DMS53 treated with DMSO at 0.1 percent for 48 hours (cell line): Measurements from ENCODE around the gene CTBP1.

ENCODE experiments used
- DNase-seq: peaks from one replicate; lab custom pipeline; 2025; ENCODE audit not compliant: unreplicated experiment; lab: John Stamatoyannopoulos, UW

The CTBP1 gene

DNA sequence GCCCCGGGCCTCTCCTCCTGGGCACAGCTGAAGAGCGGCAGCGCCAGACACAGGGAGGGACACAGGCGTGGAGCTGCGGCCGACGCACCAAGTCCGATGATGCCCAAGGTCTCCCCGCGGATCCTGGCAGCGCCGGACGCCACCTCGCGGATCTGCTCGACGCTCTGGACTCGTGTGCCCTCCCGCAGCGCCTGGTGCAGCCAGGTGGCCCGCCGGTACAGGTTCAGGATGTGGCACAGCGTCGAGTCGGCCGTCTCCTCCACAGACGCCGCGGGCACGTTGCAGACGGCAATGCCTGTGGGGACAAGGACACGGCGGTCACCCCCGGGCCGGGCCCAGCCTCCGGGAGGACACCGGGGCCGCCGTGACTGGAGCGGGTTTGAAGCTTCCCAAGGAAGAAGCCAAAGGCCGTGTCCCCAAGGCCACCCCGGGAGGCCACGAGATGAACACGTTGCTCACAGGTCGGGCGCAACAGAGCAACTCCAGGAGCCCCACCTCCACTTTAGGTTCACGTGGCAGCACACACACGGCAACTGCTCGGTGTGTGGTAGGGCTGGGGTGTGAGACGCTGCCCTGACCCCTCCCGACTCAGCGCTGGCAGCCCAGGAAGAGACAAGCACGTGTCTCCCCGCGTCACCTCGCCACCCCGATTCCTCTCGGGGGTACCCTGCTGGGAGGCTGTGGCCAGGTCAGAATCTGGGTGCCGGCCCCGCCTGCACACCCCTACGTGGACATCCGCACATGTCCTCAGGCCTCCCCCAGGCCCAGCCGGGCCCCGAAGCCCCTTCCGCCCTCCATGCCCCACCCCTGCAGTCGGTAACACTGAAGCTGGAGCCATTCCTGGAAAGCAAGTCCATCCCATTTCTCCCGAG, 23.4 kb downstream of the CTBP1 start:
- DNase-seq = no peak

DNA sequence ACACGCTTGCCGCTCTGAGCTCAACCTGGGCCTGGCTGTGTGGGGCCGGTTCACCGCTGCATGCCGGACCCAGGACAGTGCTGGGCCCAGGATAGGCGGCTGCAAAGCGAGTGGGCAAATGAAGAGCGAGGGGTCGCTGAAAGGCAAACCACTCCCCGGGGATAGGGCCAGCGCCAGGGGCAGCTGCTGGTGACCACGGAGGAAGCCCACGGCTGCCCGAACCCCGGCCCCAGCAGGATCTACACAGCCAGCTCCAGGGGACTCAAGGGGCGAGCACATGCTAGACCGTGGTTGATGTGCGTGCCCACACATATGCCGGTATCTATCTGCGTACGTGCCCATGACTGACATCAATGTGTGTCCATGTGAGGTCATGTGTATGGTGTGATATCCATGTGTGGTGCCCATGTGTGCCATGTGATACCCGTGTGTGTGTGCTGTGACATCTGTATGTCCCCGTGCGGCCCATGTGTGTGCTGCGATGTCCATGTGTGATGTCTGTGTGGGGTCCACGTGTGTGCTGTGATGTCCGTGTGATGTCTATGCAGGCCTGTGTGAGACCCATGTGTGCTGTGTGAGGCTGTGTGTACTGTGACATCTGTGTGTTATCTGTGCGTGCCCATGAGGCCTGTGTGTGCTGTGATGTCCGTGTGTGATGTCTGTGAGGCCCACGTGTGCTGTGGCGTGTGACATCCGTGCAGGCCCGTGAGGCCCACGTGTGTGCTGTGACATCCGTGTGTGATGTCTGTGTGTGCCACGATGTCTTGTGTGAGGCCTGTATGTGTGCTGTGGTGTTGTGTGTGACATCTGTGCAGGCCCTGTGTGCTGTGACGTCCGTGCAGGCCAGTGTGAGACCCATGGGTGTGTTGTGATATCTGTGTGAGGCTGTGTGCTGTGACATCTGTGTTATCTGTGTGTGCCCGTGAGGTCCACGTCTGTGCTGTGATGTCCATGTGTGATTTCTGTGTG, 24.8 kb downstream of the CTBP1 start:
- DNase-seq = no peak

DNA sequence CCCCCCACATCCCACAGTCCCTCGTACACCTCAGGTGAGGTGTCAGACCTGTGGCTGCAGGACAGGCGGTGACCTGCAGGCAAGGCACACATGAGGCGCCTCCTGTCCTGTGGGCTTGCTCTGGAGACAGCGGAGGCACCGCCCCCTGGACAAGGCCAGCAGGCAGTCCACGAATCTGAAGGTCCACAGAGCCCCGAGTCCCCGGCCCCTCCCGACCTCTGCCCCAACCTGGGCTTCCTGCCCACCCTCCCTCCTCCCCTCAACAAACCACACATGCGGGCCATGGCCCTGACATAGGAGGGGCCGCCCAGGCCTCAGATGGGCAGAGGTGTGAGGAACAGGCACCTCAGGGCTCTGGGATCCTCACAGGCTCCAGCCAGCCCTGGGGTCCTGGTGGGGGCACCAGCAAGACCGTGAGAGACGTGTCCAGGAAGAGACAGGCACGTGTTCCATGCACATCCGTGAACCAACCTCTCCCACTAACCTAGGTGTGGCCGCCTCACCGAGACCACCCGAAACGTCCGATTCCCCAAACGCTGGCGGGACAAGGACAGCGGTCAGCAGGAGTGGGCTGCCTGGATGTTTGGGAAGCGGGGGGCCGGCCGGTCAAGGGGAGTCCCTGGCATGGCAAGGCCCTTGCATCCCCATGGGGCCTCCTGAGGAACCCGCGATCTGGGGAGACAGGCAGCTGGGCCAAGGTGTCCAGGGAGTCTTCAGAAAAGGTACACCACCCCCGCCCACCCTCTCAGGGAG, 25.8 kb downstream of the CTBP1 start:
- no peak for DNase-seq

DNA sequence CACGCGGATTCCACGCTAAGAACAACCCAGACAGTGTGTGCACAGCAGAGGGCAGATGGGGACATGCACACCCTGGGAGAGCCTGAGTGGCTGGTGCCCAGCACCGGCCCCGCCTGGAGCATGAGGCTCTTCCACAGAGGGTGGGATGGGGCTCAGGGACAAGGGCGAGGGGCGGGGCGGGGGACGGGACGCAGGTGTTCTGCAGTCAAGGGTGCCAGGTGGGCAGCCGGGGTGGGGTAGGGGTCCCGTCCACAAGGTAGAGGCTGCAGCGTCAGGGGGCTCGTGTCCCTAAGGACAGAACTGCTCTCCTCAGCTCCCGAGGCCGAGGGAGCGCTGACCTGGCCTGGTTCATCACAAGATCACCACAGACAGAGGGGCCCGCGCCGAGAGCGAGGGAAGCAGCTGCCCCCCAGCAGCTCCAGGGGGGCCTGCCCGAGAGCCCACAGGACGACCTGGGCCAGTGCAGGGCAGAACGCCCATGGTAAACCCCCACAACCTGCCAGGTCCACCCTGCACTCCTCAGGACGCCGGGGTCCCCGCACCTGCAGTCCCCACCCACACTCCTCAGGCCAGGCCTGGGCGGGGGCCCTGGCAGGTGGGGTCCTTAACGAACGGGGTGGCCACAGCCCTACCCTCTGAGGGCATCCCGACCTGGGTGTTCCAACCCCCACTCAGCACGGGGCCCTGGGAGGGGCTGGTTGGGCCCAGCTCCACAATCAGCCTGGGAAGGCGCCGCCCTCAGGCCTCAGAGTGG, 26.7 kb downstream of the CTBP1 start:
- DNase-seq = no peak

DNA sequence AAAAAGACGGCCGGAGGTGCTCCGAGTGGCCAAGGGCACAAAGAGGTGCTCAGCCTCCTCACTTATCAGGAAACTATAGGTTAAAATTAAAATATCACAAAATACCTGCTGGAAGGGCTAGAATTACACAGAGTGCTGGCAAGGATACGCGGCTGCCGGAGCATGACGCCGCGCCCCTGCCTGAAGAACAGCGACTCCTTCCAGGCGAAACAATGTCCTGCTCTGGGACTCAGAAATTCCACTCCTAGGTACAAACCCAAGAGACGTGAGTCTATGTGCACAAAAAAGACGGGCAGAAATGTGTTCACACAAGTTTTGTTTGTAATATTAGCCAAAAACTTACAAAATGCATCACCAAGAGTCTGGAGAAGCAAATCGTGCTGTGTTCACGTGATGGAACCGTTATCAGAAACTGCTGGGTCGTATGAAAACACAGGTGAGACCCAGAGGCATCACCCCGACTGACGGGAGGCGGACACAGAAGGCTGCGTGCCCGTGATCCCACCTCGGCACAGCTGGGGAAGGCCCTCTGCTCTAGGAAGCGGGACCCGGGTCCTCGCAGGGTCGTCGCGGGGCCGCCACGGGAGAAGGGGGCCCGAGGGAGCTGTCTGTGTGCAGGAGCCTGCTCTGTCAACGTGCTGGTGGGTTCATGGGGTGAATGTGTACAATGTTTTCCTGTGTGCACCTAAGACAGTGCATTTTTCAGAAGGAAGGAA, 27.6 kb downstream of the CTBP1 start:
- no peak for DNase-seq

DNA sequence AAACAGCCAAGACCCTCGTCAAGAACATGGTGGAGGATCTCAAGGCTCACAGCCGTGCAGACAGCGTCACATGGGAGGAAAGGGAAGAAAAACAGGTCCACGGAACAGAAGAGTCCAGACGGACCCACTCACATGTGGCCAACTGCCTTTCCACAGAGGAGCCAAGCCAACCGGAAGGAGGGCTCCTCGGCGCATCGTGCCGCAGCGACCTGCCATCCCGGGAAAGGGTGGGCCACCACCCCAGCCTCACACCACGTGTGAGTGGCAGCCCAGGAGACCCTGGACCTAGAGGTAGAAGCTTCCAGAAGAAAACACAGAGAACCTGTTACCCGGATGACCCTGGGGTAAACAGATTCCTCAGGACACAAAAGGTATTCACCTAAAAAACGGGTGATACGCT, 28.4 kb downstream of the CTBP1 start:
- DNase-seq = no peak

DNA sequence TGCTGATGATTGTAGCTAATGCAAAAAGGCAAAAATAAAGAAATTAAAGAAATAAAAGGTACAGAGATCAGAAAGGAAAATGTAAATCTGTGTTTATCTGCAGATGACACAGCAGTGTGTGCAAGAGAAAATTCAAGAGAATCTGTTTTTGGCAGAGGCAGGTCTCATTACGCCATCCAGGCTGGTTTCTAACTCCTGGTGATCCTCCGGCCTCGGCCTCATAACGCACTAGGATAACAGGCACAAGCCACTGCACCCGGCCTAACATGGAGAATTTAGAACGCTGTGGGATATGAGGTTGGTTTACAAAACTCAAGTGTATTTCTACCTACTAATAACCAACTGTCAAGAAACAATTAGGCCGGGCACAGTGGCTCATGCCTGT, 29.4 kb downstream of the CTBP1 start:
- no peak for DNase-seq

DNA sequence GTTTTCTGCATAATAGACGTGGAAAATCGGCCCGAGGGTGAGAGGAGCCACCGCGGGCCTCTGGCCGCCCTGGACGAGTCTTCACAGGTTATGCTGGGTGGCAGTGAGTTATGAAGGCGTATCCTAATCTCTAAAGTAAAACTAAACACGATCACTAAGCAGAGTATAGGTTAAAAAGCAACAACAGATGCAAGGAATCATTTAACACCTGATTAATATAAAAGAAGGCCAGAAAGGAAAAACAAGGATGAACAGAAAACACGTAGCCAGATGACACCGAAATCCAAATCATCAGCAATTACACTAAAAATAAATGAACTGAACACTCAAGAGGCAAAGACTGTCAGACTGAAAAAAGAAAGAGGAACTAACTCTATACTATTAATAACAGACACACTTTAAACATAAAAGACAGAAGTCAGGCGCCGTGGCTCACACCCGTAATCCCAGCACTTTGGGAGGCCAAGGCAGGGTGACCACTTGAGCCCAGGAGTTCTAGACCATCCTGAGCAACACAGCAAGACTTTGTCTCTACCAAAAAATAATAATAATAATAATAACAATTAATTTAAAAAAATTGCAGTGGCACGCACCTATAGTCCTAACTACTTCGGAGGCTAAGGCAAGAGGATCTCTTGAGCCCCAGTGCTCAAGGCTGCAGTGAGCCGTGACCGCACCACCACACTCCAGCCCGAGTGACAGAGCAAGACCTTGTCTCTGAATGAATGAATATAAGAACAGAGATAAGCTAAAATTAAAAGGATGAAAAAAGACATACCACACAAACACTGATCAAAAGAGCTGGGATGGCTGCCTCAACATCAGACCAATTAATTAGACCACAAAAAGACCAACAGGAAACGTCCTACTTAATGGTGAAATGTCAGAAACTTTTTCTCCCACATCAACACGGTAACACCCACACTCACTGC, 30.0 kb downstream of the CTBP1 start:
- no peak for DNase-seq

DNA sequence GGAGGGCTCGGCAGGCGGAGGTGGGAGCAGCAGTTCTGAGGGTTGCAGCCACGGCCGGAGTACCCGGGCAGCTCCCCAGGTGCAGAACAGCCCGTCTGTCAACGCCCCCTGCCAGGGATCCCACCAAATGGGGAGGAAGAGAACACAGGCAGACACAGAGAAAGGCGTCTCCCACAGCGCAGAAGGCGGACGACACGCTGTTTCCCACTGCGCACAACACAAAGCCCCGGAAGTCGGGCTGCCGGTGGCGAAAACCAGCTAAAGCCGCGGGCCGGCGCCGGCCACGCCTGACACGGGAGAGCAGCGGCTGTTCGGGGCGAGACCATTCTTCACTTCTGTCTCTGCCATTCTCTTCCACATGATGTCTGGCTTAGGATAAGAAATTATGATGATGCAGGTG, 31.6 kb downstream of the CTBP1 start:
- no peak for DNase-seq

DNA sequence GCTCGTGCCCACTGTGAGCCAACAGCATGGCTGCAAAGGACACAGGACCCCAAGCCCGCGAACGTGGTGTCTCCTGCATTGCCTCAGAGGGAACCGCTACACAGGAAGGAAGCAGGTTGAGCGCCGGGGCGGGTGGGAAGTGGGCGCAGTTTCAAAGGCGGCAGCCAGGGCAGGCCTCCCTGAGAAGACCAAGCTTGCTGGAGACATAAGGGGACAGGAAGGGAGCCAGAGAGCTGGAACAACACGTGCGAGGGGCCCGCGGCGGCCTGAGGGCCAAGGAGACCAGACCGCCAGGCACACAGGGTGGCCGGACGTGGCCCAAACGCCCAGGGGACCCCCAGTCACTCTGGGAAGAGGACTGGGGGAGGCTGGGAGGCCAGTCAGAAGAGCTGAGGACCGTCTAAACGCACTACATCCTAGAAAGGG, 32.0 kb downstream of the CTBP1 start:
- DNase-seq = no peak

DNA sequence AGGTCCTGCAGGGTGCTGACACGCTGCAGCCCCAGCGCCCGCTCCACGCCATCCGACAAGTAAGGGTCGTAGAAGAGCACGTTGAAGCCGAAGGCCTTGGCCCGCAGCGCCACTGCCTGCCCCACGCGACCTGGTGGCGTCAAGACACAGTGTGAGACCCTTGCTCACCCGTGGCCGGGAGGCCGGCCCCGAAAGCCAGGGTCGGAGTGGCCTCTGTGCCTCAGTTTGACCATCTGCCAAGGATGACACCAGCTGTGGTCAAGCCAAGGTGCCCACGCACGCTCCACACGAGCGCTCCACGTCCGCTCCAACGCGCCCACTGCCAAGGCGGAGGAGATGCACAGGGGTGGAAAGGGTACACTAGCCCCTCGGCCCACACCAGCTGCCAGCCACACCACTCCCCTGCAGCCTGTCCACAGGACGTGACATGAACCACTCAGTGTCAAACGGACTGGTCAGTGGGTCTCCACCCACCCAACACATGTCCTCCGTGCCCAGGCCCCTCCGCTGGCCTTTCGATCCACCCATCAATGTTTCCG, 32.8 kb downstream of the CTBP1 start:
- DNase-seq = no peak

DNA sequence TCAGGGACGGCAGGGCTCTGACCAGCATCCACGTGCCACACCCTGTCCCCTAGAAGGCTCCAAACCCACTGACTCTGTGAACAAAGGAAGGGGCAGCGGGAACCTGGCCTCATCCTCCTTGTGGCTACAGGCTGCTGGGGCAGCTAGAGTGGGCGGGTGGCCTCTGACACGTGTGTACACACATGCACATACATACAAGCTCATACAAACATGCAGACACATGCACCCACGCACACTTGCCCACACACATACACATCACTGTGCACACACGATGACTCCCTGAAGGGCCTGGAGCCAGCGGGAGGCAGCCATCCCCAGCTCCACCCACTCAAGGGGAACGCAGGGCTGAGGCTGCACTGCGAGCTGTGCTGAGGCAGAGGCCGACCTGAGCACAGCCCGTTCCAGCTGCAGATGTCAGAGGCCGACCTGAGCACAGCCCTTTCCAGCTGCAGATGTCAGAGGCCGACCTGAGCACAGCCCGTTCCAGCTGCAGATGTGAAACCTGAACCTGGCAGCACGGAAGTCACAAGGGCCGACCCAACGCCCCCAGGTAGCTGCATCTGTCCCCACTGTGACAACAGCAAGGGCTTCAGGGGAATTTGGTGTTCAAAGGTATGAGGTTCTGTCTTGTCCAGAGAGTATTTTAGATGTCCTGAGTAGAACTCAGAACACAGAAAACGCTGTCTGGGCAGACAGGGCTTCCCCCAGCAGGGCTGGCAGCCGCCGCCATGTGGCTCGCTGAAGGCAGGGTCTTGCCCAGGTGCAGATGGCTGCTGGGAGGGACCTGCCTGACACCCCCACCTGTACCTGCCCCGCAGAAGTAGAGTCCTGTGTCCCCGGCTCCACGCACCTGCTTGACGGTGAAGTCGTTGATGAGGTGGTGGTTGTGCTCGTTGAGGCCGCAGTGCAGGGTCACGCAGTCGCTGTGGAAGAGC, 33.5 kb downstream of the CTBP1 start:
- DNase-seq = no peak

DNA sequence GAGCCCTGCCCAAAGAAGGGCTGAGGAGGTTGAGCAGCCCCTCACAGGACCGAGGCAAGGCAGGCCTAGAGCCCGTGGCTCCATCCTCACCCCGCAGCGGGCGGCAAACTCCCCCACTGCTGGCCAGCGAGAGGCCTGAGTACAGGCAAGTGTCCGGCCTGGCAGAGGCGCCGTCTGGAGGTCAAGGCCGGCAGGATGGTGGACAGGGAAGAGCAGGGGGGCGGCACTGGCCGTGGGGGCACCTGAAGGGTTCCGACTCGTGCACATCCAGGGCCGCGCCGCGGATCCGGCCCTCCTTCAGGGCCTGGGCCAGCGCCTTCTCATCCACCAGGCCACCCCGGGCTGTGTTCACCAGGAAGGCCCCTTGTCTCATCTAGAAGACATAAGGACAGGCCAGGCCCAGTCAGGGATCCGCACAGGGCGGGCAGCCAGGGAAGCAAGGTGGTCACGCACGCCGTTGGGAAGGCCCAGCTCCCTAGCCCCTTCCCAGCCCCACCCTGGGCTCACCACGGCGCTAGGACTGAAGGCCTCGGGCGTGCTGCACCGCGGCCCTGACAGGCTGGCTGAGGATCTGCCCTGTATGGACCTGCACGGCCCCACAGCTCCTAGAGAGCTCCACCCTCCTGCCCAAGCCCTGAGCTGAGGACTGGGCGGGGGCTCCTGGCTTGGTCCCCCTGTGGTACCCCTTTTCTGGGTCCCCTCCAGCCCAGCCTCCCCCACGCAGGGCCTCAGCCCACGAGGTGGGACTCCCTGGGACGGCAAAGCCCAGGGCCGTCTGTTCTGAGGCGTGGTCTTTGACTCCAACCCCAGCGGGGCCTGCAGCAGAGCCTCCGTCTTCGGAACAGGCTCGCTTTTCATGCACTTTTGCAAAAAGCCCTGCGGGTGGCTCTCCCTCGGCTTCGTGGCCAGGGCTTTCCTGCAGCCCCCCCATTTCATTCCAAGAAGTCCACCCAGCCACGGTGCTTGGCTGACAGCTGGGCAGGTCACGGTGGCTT, 34.5 kb downstream of the CTBP1 start:
- DNase-seq = no peak

DNA sequence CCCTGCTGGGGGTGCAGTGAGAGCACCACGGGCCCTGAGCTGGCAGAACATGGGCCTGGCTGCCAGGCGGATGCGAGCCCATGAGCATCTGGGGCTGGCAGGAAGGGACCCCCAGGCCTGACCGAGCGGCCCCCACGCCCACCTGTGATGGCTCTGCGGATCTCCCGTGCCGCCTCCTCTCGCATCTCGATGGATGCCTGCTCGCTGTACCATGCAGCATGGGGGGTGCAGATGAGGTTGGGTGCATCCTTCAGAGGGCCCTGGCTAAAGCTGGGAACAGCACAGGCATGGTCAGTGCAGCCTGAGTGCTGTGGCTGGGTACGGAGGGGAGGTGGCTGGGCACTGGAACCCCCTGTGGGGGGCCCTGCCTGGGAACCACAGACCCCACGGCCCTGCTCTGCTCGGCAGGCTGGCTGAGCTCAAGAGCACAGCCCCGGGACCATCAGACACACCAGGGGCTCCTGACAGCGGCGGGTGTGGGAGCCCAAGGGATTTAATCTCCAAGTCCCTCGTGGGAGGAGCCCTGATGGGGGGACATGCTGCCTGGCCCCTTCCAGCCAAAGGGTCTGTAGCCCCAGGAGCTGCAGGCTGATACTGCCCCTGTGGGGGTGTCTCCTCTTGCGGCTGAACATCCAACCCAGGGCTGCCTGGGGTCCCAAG, 35.5 kb downstream of the CTBP1 start:
- DNase-seq = no peak

DNA sequence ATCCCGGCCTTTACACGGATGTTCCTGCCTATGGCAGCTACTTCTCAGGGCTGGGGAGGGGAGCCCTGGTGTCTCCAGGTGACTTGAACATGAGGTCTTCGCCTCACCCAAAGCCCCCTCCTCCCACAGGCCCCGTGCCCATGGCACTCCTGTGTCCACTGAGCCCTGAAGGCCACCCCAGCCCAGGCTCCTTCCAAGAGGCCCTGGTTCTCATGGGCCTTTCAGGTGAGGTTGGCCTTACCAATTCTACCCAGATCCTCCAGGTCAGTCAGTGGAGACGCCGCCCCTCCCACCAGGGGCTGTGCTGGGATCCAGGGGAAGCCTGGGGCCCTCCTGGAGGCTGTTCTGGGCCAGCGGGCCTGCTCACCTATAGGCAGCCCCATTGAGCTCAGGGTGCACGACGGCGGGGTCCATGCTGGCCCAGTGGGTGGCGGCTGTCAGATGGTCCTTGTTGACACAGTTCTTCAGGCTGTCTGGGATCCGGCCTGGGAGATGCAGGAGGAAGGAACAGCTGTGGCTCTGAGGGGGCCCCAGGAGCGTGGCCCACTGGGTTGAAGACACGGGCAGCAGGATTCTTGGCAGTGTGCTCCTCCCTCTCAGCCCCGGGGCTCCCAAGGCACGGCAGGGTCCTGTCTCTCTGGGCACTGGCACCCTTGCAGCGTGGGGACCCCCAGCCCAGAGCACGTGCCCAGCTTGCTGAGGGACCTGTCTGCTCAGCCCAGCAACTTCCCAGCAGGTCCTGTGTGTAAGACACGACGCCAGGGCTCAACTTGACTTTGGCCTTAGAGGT, 36.2 kb downstream of the CTBP1 start:
- DNase-seq = no peak
